ENCODE data around the gene BLMH. TPM values are rescaled to one million over a fixed set of nuclear protein-coding genes. Genes with fewer than 3 reads are reported as not detected.

The BLMH gene
- polyA plus RNA-seq, 1 of the 3 experiments (the other 2 are of a cell fraction), result 19.4 TPM

GRCh38 chr17:30321314-30321713 lies 29.6 kb upstream of the BLMH start:
- Histone ChIP-seq H3K36me3 (replicated peaks in 1 of 2; ENCODE audit: control insufficient read depth in 1 of 2, insufficient read depth in 2 of 2, low read length in 1 of 2) (no peaks in the 10 kb centered on the region), H3K4me2 (no peak overlapping the region), H3F3A (replicated peaks; ENCODE audit: insufficient read depth) (no peaks in the 10 kb centered on the region), H3K27me3 (ENCODE audit: insufficient read depth) (no peaks in the 10 kb centered on the region), H3K27ac (ENCODE audit: low read depth in 2 of 2, low read length in 1 of 2) (no peak overlapping the region), H3K9me2 (no peaks in the 10 kb centered on the region), H2AFZ (ENCODE audit: low read depth) (no peak overlapping the region), H3K79me2 (ENCODE audit: insufficient read depth) (no peaks in the 10 kb centered on the region), H3K9me3 (no peaks in the 10 kb centered on the region), H4K20me1 (ENCODE audit: insufficient read depth) (no peaks in the 10 kb centered on the region), H3K9ac (no peak overlapping the region), H3K4me1 (ENCODE audit: control insufficient read depth in 1 of 2, insufficient read depth in 2 of 2, low read depth in 1 of 2, low read length in 1 of 2) (no peaks in the 10 kb centered on the region), H3K4me3 (ENCODE audit: low read depth in 2 of 2, low read length in 1 of 2) (no peak overlapping the region)
- no peak for TF ChIP-seq MEF2A (IDR thresholded peaks at IDR 0.05; ENCODE audit: borderline replicate concordance, low read depth)
- TF ChIP-seq POLR2AphosphoS5 (IDR thresholded peaks at IDR 0.05; ENCODE audit: low read depth, low read length), result no peak
- TF ChIP-seq RXRA (IDR thresholded peaks at IDR 0.05; ENCODE audit: borderline replicate concordance, low read depth), result no peak
- no peak for TF ChIP-seq EZH2phosphoT487 (IDR thresholded peaks at IDR 0.05; ENCODE audit: borderline replicate concordance, low read depth)
- no peak for TF ChIP-seq RFX5 (IDR thresholded peaks at IDR 0.05; ENCODE audit: low read length)
- no peak for TF ChIP-seq SMC3 (IDR thresholded peaks at IDR 0.05; ENCODE audit: low read depth, low read length)
- no peak for TF ChIP-seq TCF12 (IDR thresholded peaks at IDR 0.05)
- no peak for TF ChIP-seq RAD21 (IDR thresholded peaks at IDR 0.05; ENCODE audit: low read length)
- no peak for TF ChIP-seq ELF1 (IDR thresholded peaks at IDR 0.05)
- TF ChIP-seq, protein P1, sequence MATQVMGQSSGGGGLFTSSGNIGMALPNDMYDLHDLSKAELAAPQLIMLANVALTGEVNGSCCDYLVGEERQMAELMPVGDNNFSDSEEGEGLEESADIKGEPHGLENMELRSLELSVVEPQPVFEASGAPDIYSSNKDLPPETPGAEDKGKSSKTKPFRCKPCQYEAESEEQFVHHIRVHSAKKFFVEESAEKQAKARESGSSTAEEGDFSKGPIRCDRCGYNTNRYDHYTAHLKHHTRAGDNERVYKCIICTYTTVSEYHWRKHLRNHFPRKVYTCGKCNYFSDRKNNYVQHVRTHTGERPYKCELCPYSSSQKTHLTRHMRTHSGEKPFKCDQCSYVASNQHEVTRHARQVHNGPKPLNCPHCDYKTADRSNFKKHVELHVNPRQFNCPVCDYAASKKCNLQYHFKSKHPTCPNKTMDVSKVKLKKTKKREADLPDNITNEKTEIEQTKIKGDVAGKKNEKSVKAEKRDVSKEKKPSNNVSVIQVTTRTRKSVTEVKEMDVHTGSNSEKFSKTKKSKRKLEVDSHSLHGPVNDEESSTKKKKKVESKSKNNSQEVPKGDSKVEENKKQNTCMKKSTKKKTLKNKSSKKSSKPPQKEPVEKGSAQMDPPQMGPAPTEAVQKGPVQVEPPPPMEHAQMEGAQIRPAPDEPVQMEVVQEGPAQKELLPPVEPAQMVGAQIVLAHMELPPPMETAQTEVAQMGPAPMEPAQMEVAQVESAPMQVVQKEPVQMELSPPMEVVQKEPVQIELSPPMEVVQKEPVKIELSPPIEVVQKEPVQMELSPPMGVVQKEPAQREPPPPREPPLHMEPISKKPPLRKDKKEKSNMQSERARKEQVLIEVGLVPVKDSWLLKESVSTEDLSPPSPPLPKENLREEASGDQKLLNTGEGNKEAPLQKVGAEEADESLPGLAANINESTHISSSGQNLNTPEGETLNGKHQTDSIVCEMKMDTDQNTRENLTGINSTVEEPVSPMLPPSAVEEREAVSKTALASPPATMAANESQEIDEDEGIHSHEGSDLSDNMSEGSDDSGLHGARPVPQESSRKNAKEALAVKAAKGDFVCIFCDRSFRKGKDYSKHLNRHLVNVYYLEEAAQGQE (IDR thresholded peaks at IDR 0.05; ENCODE audit: low read depth, low read length), result no peak
- TF ChIP-seq YY1 (IDR thresholded peaks at IDR 0.05; ENCODE audit: low read depth), result no peak
- no peak for TF ChIP-seq FOXM1 (IDR thresholded peaks at IDR 0.05; ENCODE audit: low read depth)
- TF ChIP-seq, protein P2, sequence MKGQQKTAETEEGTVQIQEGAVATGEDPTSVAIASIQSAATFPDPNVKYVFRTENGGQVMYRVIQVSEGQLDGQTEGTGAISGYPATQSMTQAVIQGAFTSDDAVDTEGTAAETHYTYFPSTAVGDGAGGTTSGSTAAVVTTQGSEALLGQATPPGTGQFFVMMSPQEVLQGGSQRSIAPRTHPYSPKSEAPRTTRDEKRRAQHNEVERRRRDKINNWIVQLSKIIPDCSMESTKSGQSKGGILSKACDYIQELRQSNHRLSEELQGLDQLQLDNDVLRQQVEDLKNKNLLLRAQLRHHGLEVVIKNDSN (IDR thresholded peaks at IDR 0.05; ENCODE audit: borderline replicate concordance, low read depth), result no peak
- TF ChIP-seq IRF3 (IDR thresholded peaks at IDR 0.05; ENCODE audit: low read depth, low read length), result no peak
- no peak for TF ChIP-seq JUND (IDR thresholded peaks at IDR 0.05)
- TF ChIP-seq, protein P3, sequence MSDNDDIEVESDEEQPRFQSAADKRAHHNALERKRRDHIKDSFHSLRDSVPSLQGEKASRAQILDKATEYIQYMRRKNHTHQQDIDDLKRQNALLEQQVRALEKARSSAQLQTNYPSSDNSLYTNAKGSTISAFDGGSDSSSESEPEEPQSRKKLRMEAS (IDR thresholded peaks at IDR 0.05; ENCODE audit: low read depth), result no peak
- no peak for TF ChIP-seq EP300 (IDR thresholded peaks at IDR 0.05; ENCODE audit: borderline replicate concordance in 1 of 2, low read depth in 1 of 2, low read length in 1 of 2)
- no peak for DNase-seq
- POLR2A ChIA-PET, result no interaction called here
- WGBS (ENCODE audit: low lambda C conversion rate), result 60% methylated on average over 4 of the region's 4 CpGs
- CTCF ChIA-PET, result no interaction called here
